KMS-11 (cell line): ENCODE results near the gene TENM4.

ENCODE experiments used
- H2AFZ ChIP-seq: fragments of 200-600 bp; sonication (generic); 2 replicates; pipeline ENCODE4 v1.6.1; 2016; ENCODE audit warnings: antibody characterized with exemption, mixed run types, low read depth
- H3K27ac ChIP-seq: fragments of 200-600 bp; sonication (generic); 2 replicates; pipeline ENCODE4 v1.6.1; 2016; ENCODE audit warnings: mild to moderate bottlenecking, mixed run types
- H3K27me3 ChIP-seq: fragments of 200-600 bp; sonication (generic); 2 replicates; pipeline ENCODE4 v1.6.1; 2017; ENCODE audit warnings: mild to moderate bottlenecking, low read depth, mixed run types, moderate library complexity; ENCODE audit not compliant: insufficient read depth
- H3K36me3 ChIP-seq: fragments of 200-600 bp; sonication (generic); 2 replicates; pipeline ENCODE4 v1.6.1; 2017; ENCODE audit warnings: mild to moderate bottlenecking, mixed run types; ENCODE audit not compliant: insufficient read depth
- H3K4me1 ChIP-seq: fragments of 200-600 bp; sonication (generic); 2 replicates; pipeline ENCODE4 v1.6.1; 2016; ENCODE audit warnings: mild to moderate bottlenecking, low read depth, mixed run types; ENCODE audit not compliant: poor library complexity, severe bottlenecking
- H3K4me2 ChIP-seq: fragments of 200-600 bp; sonication (generic); 2 replicates; pipeline ENCODE4 v1.7.0; 2016; ENCODE audit warnings: mild to moderate bottlenecking, mixed run types
- H3K4me3 ChIP-seq: fragments of 200-600 bp; sonication (generic); IDR thresholded peaks from 2 replicates; pipeline ENCODE4 v1.6.1; 2017; ENCODE audit warnings: low read depth, low read length, mixed read lengths; ENCODE audit not compliant: insufficient read depth
- H3K79me2 ChIP-seq: fragments of 200-600 bp; sonication (generic); 2 replicates; pipeline ENCODE4 v1.6.1; 2016; ENCODE audit warnings: low read depth, mixed run types; ENCODE audit not compliant: insufficient read depth
- H3K9ac ChIP-seq: fragments of 200-600 bp; sonication (generic); 2 replicates; pipeline ENCODE4 v1.6.1; 2016; ENCODE audit warnings: mild to moderate bottlenecking, mixed run types
- H4K20me1 ChIP-seq: fragments of 200-600 bp; sonication (generic); 2 replicates; pipeline ENCODE4 v1.6.1; 2016; ENCODE audit warnings: mild to moderate bottlenecking, mixed run types; ENCODE audit not compliant: insufficient read depth
- CTCF ChIP-seq: fragments of 200-600 bp; sonication (generic); conservative IDR thresholded peaks from 2 replicates; pipeline ENCODE4 v1.6.1; 2017; ENCODE audit warnings: low read depth, mild to moderate bottlenecking, antibody characterized with exemption, low read length, moderate library complexity, mixed read lengths

The TENM4 gene

DNA sequence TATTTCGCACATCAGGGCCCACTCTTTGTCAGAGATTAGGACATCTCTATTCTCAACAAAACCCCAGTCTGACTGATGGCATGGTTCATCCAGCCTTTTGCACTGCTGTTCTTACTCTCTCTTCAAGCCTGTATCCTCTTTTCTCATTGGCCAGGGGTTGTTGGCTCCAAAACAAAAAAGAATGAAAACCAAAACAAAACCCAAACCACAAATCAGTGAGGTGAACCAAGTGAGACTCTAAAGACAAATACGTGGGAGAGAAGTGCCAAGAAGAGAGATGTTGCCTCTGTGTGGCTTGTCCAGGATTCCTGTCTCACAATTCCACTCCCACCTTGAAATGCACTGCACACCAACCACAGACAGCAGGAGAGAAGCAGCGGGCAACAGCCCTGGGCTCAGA lies 587.3 kb downstream of the TENM4 start:
- no peak for TF ChIP-seq CTCF
- H3K27ac ChIP-seq: no peak overlapping the region
- H3K27me3 ChIP-seq: no peaks in the 10 kb centered on the region
- no peak overlapping the region for H3K4me2 ChIP-seq
- H3K79me2 ChIP-seq: no peaks in the 10 kb centered on the region
- no peaks in the 10 kb centered on the region for H4K20me1 ChIP-seq
- no peaks in the 10 kb centered on the region for H3K4me1 ChIP-seq
- no peak overlapping the region for H3K9ac ChIP-seq
- no peak overlapping the region for H3K4me3 ChIP-seq
- H2AFZ ChIP-seq: no peak overlapping the region
- H3K36me3 ChIP-seq: no peaks in the 10 kb centered on the region

DNA sequence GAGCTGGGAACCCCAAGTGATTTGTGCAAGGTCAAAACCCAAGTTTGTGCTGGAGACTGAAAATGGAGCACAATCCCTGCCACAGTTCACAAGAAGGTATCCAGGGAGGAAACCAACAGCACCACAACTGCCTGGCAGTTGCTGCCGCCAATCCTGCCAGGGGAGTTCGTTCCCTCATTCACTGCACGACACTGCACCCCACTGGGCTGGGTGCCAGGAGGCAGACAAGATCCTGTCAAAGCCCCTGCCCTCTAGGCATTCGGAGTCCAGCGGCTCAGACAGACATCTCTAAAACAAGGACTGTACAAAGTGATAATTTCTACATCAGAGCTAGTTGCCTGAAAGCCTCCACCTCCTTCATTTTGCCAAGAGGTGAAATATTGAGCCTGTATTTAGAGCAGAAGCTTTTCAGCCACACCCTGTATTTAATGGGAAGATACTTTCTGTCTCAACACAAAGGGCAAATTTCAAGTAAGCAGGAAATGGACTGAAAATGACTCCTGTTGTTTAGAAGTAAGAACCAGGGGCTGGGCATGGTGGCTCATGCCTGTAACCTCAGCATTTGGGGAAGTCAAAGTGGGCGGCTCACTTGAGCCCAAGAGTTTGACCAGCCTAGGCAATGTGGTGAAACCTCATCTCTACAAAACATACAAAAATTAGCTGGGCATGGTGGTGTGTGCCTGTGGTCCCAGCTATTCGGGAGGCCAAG lies 588.8 kb downstream of the TENM4 start:
- Histone ChIP-seq H2AFZ (no peak overlapping the region), H4K20me1 (no peaks in the 10 kb centered on the region), H3K36me3 (no peaks in the 10 kb centered on the region), H3K4me3 (no peak overlapping the region), H3K79me2 (no peaks in the 10 kb centered on the region), H3K4me2 (no peak overlapping the region), H3K9ac (no peak overlapping the region), H3K4me1 (no peaks in the 10 kb centered on the region), H3K27me3 (no peaks in the 10 kb centered on the region), H3K27ac (no peak overlapping the region)
- TF ChIP-seq CTCF: no peak

GRCh38 chr11:78850078-78850477 lies 590.8 kb downstream of the TENM4 start:
- Histone ChIP-seq H3K36me3 (no peaks in the 10 kb centered on the region), H3K27me3 (no peaks in the 10 kb centered on the region), H3K27ac (no peak overlapping the region), H3K4me3 (no peak overlapping the region), H3K4me1 (no peaks in the 10 kb centered on the region), H3K79me2 (no peaks in the 10 kb centered on the region), H3K4me2 (no peak overlapping the region), H4K20me1 (no peaks in the 10 kb centered on the region), H3K9ac (no peak overlapping the region), H2AFZ (no peak overlapping the region)
- TF ChIP-seq CTCF: no peak

GRCh38 chr11:78846269-78846668 lies 594.6 kb downstream of the TENM4 start:
- no peak for TF ChIP-seq CTCF
- Histone ChIP-seq H3K79me2 (no peaks in the 10 kb centered on the region), H2AFZ (no peak overlapping the region), H4K20me1 (no peaks in the 10 kb centered on the region), H3K36me3 (no peaks in the 10 kb centered on the region), H3K27me3 (no peaks in the 10 kb centered on the region), H3K9ac (no peak overlapping the region), H3K4me3 (no peak overlapping the region), H3K27ac (no peak overlapping the region), H3K4me1 (no peaks in the 10 kb centered on the region), H3K4me2 (no peak overlapping the region)
